ENCODE data around the gene SAP25.
"Not testable (repeated sequence)": the region's sequence is repeated elsewhere in the genome, so short reads cannot be mapped to it uniquely, and the experiment has no call there.

The SAP25 gene

GRCh38 chr7:100566018-100566531 is 7.6 kb downstream of the SAP25 start:
- no peaks in the 10 kb centered on the region for H3K27me3 ChIP-seq (ENCODE audit: control insufficient read depth, insufficient read depth, low read length)
- TF ChIP-seq CTCF (IDR thresholded peaks at IDR 0.05) = no peak
- no peaks in the 10 kb centered on the region for H3K79me2 ChIP-seq
- H2AFZ ChIP-seq = no peak overlapping the region
- H3K4me3 ChIP-seq (ENCODE audit: low read depth, low read length) = no peak overlapping the region
- H3K27ac ChIP-seq = no peak overlapping the region
- H3K4me2 ChIP-seq (ENCODE audit: low read length) = no peak overlapping the region
- peaks cover 6% of the 10 kb centered on the region for H3K4me1 ChIP-seq
- no peaks in the 10 kb centered on the region for H3K9me3 ChIP-seq (ENCODE audit: control insufficient read depth, low read length)
- no peaks in the 10 kb centered on the region for H3K36me3 ChIP-seq (ENCODE audit: control insufficient read depth, insufficient read depth, low read length)
- no peak overlapping the region for H3K9ac ChIP-seq

GRCh38 chr7:100565133-100565571 is 8.5 kb downstream of the SAP25 start:
- Histone ChIP-seq H3K79me2 (no peaks in the 10 kb centered on the region), H2AFZ (no peak overlapping the region), H3K27ac (no peak overlapping the region), H3K9me3 (ENCODE audit: control insufficient read depth, low read length) (no peaks in the 10 kb centered on the region), H3K4me2 (ENCODE audit: low read length) (no peak overlapping the region), H3K4me3 (ENCODE audit: low read depth, low read length) (no peak overlapping the region), H3K27me3 (ENCODE audit: control insufficient read depth, insufficient read depth, low read length) (no peaks in the 10 kb centered on the region), H3K9ac (no peak overlapping the region), H3K36me3 (ENCODE audit: control insufficient read depth, insufficient read depth, low read length) (no peaks in the 10 kb centered on the region), H3K4me1 (peaks cover 6% of the 10 kb centered on the region)
- no peak for TF ChIP-seq CTCF (IDR thresholded peaks at IDR 0.05)

GRCh38 chr7:100564405-100564804 is 9.3 kb downstream of the SAP25 start:
- H3K9ac ChIP-seq; H3K4me1 ChIP-seq; H3K4me3 ChIP-seq (ENCODE audit: low read depth, low read length); H3K4me2 ChIP-seq (ENCODE audit: low read length); H3K9me3 ChIP-seq (ENCODE audit: control insufficient read depth, low read length); H2AFZ ChIP-seq; H3K27me3 ChIP-seq (ENCODE audit: control insufficient read depth, insufficient read depth, low read length); H3K36me3 ChIP-seq (ENCODE audit: control insufficient read depth, insufficient read depth, low read length); H3K79me2 ChIP-seq; H3K27ac ChIP-seq: not testable (repeated sequence)

GRCh38 chr7:100563809-100564400 is 9.8 kb downstream of the SAP25 start:
- Histone ChIP-seq H3K27me3 (ENCODE audit: control insufficient read depth, insufficient read depth, low read length) (no peaks in the 10 kb centered on the region), H3K9ac (no peak overlapping the region), H3K4me1 (peaks cover 6% of the 10 kb centered on the region), H3K27ac (no peak overlapping the region), H2AFZ (peak overlapping the region; percentile 28), H3K79me2 (no peaks in the 10 kb centered on the region), H3K9me3 (ENCODE audit: control insufficient read depth, low read length) (no peaks in the 10 kb centered on the region), H3K36me3 (ENCODE audit: control insufficient read depth, insufficient read depth, low read length) (no peaks in the 10 kb centered on the region), H3K4me2 (ENCODE audit: low read length) (no peak overlapping the region), H3K4me3 (ENCODE audit: low read depth, low read length) (no peak overlapping the region)
- TF ChIP-seq CTCF (IDR thresholded peaks at IDR 0.05) = peak; percentile 99

GRCh38 chr7:100563100-100563564 is 10.6 kb downstream of the SAP25 start:
- H3K4me2 ChIP-seq (ENCODE audit: low read length) = no peak overlapping the region
- no peaks in the 10 kb centered on the region for H3K79me2 ChIP-seq
- H3K9ac ChIP-seq = no peak overlapping the region
- H3K4me1 ChIP-seq = peaks cover 4% of the 10 kb centered on the region
- H3K27me3 ChIP-seq (ENCODE audit: control insufficient read depth, insufficient read depth, low read length) = no peaks in the 10 kb centered on the region
- H3K27ac ChIP-seq = no peak overlapping the region
- no peaks in the 10 kb centered on the region for H3K36me3 ChIP-seq (ENCODE audit: control insufficient read depth, insufficient read depth, low read length)
- no peak overlapping the region for H3K4me3 ChIP-seq (ENCODE audit: low read depth, low read length)
- no peaks in the 10 kb centered on the region for H3K9me3 ChIP-seq (ENCODE audit: control insufficient read depth, low read length)
- H2AFZ ChIP-seq = no peak overlapping the region
- TF ChIP-seq CTCF (IDR thresholded peaks at IDR 0.05) = no peak

Measured in parathyroid adenoma (tissue), 2 donors.